ENCODE results near the gene UBL4B.

GRCh38 chr1:110086961-110087360 lies 25.3 kb upstream of the UBL4B start:
- no peak for TF ChIP-seq CTCF (IDR thresholded peaks at IDR 0.05; ENCODE audit: insufficient read depth, low read length, poor library complexity, severe bottlenecking)
- no peak for TF ChIP-seq EZH2phosphoT487 (conservative IDR thresholded peaks at IDR 0.05; ENCODE audit: low read length)

Measured in SU-DHL-6 (cell line).